GM18499 (cell line): ENCODE measurements around the gene PITRM1.
A peak's percentile ranks its signal among the peaks of the same experiment; 100 is the strongest.
"Not testable (repeated sequence)": the region's sequence is repeated elsewhere in the genome, so short reads cannot be mapped to it uniquely, and the experiment has no call there.

Source experiments
- ATAC-seq: cut with Tn5 transposase; IDR thresholded peaks from one replicate; pipeline ENCODE4 v1.9.1; 2021; ENCODE audit warnings: moderate number of reproducible peaks; ENCODE audit not compliant: insufficient read depth, unreplicated experiment

PITRM1 gene, protein sequence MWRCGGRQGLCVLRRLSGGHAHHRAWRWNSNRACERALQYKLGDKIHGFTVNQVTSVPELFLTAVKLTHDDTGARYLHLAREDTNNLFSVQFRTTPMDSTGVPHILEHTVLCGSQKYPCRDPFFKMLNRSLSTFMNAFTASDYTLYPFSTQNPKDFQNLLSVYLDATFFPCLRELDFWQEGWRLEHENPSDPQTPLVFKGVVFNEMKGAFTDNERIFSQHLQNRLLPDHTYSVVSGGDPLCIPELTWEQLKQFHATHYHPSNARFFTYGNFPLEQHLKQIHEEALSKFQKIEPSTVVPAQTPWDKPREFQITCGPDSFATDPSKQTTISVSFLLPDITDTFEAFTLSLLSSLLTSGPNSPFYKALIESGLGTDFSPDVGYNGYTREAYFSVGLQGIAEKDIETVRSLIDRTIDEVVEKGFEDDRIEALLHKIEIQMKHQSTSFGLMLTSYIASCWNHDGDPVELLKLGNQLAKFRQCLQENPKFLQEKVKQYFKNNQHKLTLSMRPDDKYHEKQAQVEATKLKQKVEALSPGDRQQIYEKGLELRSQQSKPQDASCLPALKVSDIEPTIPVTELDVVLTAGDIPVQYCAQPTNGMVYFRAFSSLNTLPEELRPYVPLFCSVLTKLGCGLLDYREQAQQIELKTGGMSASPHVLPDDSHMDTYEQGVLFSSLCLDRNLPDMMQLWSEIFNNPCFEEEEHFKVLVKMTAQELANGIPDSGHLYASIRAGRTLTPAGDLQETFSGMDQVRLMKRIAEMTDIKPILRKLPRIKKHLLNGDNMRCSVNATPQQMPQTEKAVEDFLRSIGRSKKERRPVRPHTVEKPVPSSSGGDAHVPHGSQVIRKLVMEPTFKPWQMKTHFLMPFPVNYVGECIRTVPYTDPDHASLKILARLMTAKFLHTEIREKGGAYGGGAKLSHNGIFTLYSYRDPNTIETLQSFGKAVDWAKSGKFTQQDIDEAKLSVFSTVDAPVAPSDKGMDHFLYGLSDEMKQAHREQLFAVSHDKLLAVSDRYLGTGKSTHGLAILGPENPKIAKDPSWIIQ

DNA sequence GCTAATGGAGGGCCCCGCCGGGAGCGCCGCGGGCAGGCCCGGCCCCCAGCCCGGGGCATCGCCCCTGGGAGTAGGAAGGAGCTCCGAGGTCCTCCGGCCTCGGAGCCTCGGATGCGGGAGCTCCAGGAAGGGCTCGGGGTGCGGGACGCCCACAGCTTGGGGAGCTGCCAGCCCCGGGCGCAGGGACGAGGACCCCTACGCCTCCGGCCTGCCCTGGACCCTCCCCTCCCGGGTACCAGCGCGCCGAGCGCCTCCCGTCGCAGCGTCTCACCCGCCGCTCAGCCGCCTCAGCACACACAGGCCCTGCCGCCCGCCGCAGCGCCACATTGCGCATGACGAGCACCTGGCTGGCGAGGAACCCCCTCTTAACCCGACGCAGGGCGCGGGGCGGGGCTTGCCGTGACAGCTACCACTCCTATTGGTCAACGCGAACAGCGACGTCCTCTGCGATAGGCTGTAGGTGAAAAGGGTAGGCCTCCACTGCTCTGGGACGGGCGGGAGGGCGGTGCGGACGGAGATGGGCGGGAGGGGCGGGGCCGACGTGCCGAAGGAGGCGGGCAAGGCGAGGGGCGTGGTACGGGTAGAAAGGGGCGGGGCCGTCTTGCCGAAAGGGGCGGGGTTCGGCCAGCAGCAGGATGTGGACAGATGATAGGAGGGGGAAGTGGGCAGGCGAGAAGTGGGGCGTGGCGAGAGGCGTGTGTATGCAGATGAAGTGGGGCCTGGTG, at the start of gene PITRM1:
Gene PITRM1, minus strand, starts transcription at position 337 of the 725 bp plus-strand sequence. Its CDS starts 10 bp downstream, at position 327.
- peak; percentile 96 for ATAC-seq

DNA sequence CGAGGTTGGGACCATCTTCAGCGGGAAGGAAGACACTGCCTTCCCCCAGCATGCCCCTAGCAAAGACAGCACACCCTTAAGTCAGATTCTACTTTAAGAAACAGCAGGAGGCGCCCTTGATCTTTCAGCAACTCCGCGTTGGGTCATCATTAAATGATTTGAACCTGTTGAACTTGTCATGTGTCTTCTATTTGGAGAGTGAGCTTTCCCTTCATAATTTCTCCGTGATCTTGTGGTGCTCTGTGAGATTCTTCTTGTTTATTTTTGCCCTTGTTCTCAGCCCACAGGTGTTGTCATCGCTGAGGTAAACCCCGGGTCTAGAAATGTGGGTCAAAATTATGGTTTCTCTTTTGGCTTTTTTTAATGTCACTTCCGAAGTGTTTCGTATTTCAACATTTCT, 49.5 kb upstream of the PITRM1 start:
- no peak for ATAC-seq

DNA sequence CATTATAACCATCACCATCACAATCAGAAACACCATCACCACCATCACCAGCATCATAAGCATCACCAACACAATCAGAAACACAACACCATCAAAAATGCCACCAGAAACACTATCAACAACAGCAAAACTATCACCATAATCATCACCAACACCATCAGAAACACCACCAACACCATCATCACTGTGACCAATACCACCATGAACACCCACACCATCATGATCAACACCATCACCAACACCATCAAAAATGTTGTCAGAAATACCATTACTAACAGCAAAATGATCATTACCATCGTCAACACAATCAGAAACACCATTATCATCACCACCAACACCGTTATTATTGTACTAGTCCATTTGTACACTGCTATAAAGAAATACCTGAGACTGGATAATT, 49.0 kb upstream of the PITRM1 start:
- ATAC-seq = not testable (repeated sequence)

DNA sequence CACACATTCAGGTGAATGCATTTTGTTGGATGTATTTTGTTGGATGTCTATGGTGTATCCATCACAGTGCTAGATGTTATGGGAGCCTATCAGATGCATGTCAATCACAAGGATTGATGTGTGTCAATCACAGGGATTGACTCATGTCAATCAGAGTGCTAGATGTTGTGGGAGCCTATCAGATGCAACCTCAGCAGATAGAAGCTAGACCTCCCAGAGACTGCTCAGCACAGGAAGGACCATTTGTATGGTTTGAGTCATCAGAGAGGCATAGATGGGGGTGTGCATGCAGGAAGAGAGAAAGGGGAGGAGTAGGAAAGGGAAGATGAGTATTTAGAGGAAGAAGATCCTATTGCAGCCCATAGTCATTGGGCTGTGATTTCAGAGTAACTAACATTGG, 48.3 kb upstream of the PITRM1 start:
- no peak for ATAC-seq

DNA sequence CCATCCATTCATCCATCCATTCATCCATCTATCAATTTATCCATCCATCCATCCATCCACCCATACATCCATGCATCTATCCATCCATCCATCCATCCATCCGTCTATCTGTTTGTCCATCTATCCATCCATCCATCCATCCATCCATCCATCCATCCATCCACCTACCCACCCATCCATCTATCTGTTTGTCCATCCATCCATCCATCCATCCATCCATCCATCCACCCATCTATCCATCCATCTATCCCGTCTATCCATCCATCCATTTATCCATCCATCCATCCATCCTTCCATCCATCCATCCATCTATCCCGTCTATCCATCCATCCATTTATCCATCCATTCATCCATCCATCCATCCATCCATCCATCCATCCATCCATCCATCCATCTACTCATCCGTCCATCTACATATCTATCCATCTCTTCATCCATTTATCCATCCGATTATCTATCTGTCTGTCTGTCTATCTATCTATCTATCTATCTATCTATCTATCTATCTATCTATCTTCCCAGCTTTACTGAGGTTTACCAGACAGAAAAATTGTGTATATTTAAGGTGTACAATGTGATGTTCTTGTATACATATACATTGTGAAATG, 46.5 kb upstream of the PITRM1 start:
- ATAC-seq = not testable (repeated sequence)

DNA sequence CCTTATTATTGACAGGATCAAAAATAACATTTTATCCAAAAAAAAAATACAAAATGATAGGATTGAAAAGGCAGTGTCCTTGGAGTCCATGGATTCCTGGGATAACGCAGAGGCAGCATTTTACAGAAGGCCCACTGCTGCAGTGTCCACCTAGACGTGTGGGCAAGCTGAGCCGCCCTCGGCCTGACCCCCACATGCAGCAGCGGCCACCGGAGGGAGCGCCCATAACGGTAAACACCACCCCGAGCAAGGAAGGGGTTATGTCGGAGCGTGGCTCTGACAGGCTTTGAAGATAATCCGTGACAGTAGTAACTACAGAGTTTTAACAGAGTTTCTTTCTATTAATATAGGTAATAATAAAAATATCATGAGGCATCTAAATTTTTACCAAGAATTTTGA, 45.3 kb upstream of the PITRM1 start:
- no peak for ATAC-seq

DNA sequence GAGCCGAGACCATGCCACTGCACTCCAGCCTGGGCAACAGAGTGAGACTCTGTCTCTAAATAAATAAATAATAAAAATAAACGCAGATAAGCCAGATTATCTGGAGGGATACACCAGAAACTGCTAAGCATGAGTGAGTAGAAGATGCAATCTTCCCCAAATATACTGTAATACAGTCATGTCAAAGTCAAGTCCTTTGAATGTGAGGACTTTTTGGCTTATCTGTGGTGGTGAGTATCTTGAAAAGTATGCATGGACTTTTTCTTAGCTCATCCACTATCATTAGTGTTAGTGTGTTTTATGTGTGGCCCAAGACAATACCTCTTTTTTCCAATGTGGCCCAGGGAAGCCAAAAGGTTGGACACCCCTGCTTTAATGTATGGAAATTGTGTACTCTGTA, 44.7 kb upstream of the PITRM1 start:
- no peak for ATAC-seq

DNA sequence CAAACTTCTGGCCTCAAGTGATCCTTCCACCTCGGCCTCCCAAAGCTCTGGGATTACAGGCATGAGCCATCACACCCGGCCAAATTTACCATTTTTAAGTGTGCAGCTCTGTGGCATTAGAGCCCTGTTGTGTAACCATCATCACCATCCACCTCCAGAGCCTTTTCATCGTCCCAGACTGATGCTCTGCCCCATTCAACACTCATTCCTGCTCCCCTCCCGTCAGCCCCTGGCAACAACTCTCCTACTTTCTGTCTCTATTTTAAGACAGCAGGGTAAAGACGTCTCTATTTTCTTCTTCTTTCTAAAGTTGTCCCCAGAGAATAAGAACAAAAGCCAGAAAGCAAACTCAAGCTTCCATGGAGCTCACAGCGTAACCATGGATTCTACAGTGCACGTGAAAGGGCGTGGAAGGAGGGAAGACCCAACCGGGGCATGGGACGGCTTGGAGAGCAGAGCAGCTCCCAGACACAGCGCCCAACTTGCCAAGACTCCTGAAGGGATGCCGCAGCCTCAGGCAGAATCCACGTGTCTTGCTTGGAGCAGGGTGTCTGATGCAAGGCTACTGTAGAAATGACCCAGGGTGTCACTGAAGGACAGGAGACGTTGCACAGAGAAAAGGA, 42.7 kb upstream of the PITRM1 start:
- no peak for ATAC-seq

DNA sequence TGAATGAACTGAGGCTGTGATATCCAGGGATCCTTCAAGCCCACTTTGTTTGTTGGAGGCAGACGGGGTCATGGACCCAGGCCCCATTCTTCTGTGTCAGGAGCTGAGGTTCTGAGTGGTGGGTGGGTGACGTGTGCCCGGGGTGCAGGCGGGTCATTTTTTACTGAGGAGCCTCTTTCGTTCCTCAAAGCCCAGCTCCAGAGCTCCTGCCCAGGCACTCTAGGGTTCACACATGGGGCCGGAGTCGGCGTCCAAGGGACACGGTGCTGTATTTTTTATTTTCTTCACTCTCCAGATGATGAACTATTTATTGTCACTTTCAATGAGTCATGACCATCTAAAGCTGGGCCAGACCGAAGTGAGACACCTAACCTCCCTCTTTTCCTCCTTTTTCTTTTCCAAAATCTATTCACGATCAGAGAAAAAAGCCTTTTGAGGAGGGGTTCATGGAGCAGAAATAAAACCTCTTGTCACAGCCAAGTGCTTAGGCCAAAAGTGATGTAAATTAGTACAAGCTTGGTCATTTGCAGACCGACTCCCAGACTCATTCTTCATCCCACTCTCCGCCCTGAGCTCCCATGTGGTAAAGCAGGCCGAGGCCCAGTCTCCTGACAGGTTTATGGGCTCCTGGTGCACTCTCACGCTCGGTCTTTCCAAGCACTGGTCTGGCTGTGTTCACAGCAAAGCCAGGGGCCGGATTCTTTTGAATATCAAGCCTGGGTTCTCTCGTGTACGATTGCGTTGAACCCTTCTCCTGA, 41.4 kb upstream of the PITRM1 start:
- no peak for ATAC-seq

DNA sequence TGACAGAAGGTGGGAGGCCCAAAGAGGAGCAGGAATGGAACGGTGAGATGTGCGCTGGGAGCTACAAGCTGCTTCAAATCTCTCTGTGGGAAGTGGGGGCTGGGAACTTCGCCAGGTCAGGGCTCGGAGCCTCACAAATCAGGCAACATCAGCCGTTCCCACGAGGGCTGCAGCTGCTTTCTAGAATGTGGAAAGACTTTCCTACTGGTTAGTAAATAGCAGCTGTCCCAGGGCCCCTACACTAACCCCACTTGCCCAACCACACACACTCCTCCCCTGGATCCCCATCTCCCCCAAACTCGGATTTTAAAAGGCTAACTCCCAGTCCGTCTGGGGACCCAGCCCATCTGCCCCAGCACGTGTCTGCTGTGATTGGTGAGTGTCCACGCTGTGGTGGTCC, 40.6 kb upstream of the PITRM1 start:
- ATAC-seq = no peak

DNA sequence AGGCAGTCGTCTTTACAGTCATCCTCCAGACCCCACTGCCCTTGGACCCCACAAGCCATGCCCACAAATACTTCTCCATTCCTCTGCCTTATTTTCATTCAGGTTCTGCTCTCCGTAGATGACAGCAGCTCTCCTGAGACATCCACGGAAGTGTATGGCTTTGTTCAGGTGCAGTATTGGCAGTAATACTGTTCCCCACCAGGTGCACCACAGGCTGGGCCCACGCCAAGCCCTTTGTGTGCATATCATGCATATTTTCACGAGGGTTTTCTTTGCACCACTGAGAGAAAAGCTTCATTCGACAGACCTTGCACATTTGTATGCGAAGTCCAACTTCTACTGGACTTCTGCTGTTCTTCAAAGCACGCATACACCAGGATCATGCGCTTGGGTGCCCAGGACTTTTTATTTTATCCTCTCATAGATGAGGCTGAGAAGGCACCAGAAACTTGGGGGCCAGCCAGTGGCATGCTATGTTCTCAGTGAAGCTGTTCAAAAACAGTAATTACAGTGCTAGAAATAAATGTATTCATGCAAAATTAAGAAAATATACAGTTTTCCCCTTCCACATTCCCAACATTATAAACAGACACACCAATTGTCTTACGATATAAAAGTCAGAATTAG, 37.8 kb upstream of the PITRM1 start:
- ATAC-seq = no peak

DNA sequence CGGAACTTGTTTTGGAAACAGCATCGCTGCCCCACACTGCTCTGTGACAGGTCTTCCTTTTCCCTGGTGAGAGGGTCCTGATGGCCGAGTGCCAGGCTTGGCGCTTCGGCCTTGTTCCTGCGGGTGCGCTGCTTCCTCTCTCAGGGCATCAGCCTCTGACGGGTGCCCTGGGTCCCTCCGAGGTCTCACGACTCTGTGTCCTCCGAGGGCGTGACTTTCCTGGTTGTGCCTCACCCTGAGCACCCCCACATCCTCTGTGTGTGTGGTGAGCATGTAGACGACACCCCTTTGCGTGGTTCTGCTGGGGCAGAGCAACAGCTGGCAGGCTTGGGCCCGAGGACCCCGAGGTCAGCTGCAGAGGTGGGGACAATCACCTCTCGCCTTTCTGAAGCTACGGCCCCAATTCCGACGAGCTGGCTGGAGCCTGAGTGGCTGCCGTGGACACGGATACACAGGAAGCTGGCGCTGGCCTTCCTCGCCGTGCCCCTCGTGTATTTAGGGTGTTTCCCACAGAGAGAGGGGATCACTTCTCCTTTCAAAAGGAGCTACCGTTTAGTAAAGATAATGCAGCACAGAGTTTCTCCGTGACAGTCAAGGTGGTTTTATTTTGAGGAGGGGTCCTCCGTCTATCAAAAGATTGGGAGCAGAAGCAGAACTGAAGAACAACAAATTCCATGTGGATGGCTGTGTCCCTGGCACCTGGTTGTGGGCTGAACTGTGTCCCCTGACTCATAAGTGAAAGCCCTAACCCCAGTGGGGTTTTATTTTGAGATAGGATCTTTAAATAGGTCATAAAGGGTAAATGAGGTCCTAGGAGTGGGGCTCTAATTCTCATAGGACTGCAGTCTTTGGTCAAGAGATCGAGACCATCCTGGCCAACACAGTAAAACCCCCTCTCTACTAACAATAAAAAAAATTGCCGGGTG, 36.2 kb upstream of the PITRM1 start:
- ATAC-seq = no peak

DNA sequence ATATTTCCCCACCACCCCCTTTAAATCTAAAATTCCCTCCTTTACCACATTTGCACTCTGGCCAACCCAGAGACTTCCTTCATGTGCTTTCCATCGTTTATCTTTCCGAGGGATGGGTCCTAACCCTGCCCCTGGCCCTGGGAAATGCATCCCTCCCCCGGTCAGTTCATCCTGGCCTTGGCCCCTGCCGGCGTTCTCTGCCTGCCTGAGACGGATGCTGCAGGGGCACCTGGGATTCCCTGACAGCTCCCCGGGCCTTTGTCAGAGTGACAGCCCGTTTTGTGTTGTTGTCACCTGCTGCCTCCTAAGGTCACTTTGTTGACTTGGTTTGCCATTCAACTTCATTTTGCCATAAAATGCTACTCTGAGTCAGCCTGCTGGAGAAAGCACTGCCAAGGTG, 34.8 kb upstream of the PITRM1 start:
- no peak for ATAC-seq

DNA sequence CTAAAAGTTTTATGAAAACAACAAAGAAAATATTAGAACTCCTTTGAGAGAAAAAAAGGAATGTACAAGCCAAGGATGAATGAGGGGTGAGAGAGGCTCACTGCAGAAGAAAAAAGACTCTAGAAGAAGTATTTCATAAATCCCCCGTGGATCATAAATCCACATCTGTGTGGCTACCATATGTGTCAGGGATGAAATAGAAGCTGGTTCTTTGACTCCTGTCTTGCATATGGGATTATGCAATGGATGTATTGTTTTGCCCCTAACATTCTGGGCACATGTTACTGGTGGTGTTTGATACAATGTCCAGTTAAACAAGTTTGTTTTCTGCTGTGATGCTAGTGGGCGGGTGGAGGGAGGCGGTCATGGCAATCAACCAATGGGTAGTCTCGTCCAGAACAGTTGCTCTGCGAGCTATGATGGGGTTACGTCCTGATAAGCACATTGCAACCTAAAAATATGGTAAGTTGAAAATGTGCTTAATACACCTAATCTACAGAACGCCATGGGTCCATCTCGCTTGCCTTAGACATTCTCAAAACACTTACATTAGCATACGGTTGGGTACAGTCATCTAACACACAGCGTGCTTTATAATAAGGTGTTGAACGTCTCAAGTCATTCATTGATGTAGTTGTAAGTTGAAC, 34.1 kb upstream of the PITRM1 start:
- no peak for ATAC-seq

DNA sequence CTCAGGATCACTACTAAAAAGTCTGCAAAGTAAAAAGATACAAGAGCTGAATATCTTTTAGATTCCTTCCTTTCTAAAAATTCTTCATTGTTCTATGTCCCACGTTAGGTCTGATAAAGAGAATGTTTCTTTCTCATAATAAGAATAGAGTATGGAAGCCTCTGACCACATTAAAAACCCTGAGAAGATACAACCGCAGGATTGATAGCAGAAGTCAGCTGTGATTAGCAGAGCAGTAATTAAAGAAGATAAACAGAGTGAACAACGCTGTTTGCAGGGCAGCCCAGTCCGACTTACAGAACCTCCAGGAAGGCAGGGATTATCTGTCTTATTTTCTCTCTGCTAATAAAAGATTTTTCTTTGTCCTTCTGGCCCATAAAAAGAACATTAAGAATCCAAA, 31.4 kb upstream of the PITRM1 start:
- ATAC-seq = no peak

DNA sequence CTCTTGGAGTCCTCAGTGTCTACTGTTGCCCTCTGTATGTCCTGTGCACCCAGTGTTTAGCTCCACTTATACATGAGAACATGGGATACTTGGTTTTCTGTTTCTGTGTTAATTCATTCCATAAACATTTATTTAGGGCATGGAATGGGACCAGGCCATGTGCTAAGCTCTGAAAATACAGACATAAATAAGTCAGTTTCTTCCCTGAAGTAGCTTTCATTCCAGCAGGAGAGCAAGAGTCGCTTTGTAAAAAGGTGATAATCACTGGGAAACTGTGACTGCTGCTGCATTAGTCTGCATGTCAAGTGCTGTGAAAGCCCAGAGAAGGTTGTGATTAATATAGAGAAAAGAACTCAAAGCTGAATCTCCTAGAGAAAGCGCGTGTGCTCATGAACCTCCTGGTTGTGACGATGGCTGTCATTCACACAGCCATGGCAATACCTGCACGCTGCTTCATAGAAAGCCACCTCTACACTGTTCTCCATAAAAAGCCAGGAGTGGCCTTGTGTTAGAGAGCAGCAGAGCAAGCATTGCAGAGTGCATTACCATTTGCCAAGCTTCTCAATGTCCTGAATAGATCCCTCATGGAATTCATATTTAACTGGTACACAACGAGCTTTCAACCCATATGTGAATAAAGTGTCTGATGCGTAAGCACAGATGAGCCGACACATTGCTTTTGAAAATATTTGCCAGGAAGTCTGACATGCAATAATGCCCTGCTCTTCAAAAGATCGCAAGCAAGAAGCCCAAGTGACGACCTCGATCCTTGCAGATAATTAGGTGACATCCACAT, 30.6 kb upstream of the PITRM1 start:
- ATAC-seq = no peak
